Sigmoid colon (tissue), 7 donors: ENCODE data around the gene LATS1. TPM values are rescaled to one million over a fixed set of nuclear protein-coding genes. Genes with fewer than 3 reads are reported as not detected.
A peak's percentile ranks its signal among the peaks of the same experiment; 100 is the strongest.
"Not testable (repeated sequence)": the region's sequence is repeated elsewhere in the genome, so short reads cannot be mapped to it uniquely, and the experiment has no call there.

Experiments used
- DNase-seq: peaks from one replicate; pipeline ENCODE4 v3.0.0-alpha.2; 2019
- H3K27ac ChIP-seq, 4 donors: fragments of 200-600 bp; sonication (generic); one replicate each; pipeline ENCODE4 v1.5.1; 2016 to 2019; ENCODE audit warnings: mild to moderate bottlenecking in 1 of 4
- H3K27me3 ChIP-seq, 3 donors: fragments of 200-600 bp; sonication (generic); one replicate each; pipeline ENCODE4 v1.5.1; 2019; ENCODE audit warnings: mild to moderate bottlenecking in 1 of 3
- H3K36me3 ChIP-seq, 4 donors: fragments of 200-600 bp; sonication (generic); one replicate each; pipeline ENCODE4 v1.5.1; 2016 to 2019
- H3K4me1 ChIP-seq, 4 donors: fragments of 200-600 bp; sonication (generic); one replicate each; pipeline ENCODE4 v1.5.1; 2017 to 2019
- H3K4me3 ChIP-seq, 4 donors: fragments of 200-600 bp; sonication (generic); one replicate each; pipeline ENCODE4 v1.5.1; 2017 to 2019; ENCODE audit warnings: mild to moderate bottlenecking in 2 of 4, moderate library complexity in 1 of 4
- H3K9me3 ChIP-seq, 4 donors: fragments of 200-600 bp in 3 of 4; sonication (generic) in 3 of 4; one replicate each; pipeline versions ENCODE4 v1.5.1 to v1.6.1; 2013 to 2019
- EP300 ChIP-seq, 4 donors: sonication (generic); formaldehyde crosslinking; IDR thresholded peaks; one replicate each; pipeline ENCODE4 v1.6.1; 2017; ENCODE audit warnings: antibody characterized with exemption in 4 of 4
- POLR2A ChIP-seq, 2 donors: fragments of 450-650 bp; IDR thresholded peaks; one replicate each; pipeline ENCODE4 v1.6.1; 2016; ENCODE audit warnings: antibody characterized with exemption in 2 of 2, mild to moderate bottlenecking in 2 of 2, moderate library complexity in 2 of 2
- POLR2AphosphoS5 ChIP-seq, 4 donors: sonication (generic); formaldehyde crosslinking; IDR thresholded peaks; one replicate each; pipeline ENCODE4 v1.6.1; 2017; ENCODE audit warnings: antibody characterized with exemption in 4 of 4
- WGBS, 2 donors: extraction: QIAGEN DNeasy Blood & Tissue Kit; methylation state at CpG; one replicate each; pipeline ENCODE4 v1.1.7; 2013; 5-methylcytosine and 5-hydroxymethylcytosine counted together
- intact Hi-C: fragments of 100-400 bp; cut with DNase I; formaldehyde crosslinking; loops from one replicate; pipeline ENCODE4 v1.15.1; 2023
- polyA plus RNA-seq, 3 donors: library from polyadenylated mRNA; stranded (reverse); fragments of 200-250 nt; gene quantifications; one replicate each; pipeline ENCODE4 v1.2.3, GENCODE V29; 2013
- total RNA-seq, 4 donors: library from RNA; depleted of rRNA; stranded (reverse); fragments of >200 nt; gene quantifications; one replicate each; pipeline ENCODE4 v1.1.0, GENCODE V29; 2016
- TF ChIP-seq, protein P1 (sequence below), 4 experiments: fragments of 450-650 bp in 3 of 4; fragments of 200-600 bp in 1 of 4; IDR thresholded peaks; one replicate each; pipeline ENCODE4 v1.5.1; 2016 to 2019; ENCODE audit warnings: antibody characterized with exemption in 4 of 4, mild to moderate bottlenecking in 3 of 4, moderate library complexity in 2 of 4
- donor health status: healthy with polysubstance abuse.
- donor health status: Bipolar disorder and iron deficiency.
- donor health status: healthy.

Gene LATS1
- total and polyA plus RNA-seq, 7 donors: 3.6 to 31.6 (median 23.8) TPM

GRCh38 chr6:149694921-149695320 is 23.0 kb downstream of the LATS1 start:
- Histone ChIP-seq H3K9me3 (no peaks in the 10 kb centered on the region), H3K4me1 (peaks cover 0 to 10% (median 2%) of the 10 kb centered on the region in 4 donors), H3K36me3 (peaks cover 0 to 49% (median 11%) of the 10 kb centered on the region in 4 donors), H3K27ac (no peak overlapping the region), H3K27me3 (no peaks in the 10 kb centered on the region), H3K4me3 (no peak overlapping the region)
- WGBS, 2 donors: 95% methylated on average over 2 of the region's 2 CpGs
- intact Hi-C loops: no loop called here
- no peak for TF ChIP-seq POLR2A (IDR thresholded peaks at IDR 0.05)
- TF ChIP-seq, protein P1, sequence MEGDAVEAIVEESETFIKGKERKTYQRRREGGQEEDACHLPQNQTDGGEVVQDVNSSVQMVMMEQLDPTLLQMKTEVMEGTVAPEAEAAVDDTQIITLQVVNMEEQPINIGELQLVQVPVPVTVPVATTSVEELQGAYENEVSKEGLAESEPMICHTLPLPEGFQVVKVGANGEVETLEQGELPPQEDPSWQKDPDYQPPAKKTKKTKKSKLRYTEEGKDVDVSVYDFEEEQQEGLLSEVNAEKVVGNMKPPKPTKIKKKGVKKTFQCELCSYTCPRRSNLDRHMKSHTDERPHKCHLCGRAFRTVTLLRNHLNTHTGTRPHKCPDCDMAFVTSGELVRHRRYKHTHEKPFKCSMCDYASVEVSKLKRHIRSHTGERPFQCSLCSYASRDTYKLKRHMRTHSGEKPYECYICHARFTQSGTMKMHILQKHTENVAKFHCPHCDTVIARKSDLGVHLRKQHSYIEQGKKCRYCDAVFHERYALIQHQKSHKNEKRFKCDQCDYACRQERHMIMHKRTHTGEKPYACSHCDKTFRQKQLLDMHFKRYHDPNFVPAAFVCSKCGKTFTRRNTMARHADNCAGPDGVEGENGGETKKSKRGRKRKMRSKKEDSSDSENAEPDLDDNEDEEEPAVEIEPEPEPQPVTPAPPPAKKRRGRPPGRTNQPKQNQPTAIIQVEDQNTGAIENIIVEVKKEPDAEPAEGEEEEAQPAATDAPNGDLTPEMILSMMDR (IDR thresholded peaks at IDR 0.05): no peak
- TF ChIP-seq EP300 (IDR thresholded peaks at IDR 0.05): no peak
- no peak for TF ChIP-seq POLR2AphosphoS5 (IDR thresholded peaks at IDR 0.05)
- no peak for DNase-seq

GRCh38 chr6:149691201-149691600 is 26.7 kb downstream of the LATS1 start:
- WGBS, 2 donors: 96 to 98% methylated on average over 2 of the region's 2 CpGs

DNA sequence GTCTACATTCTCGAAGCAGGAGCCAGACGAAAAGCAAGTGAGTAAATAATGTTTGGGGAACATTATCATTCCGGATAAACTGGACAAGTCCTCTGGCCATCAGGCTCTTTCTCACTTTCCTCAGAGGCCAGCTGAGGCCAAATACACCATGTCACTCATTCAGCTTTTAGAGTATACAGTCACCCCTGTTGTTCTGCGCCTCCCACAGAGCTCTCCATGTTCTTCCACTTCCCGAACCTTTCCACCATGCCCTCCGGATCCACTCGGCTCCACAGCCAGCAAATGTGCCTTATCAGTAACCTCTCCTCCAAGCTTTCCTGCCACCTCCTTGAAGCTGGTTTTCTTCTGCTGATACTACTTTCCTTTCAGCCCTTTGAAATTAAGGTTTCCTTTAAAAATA is 31.7 kb downstream of the LATS1 start:
- no peak for DNase-seq
- H3K4me3 ChIP-seq: no peak overlapping the region
- peaks cover 0 to 52% (median 9%) of the 10 kb centered on the region in 4 donors for H3K36me3 ChIP-seq
- H3K4me1 ChIP-seq: peaks cover 0 to 11% (median 4%) of the 10 kb centered on the region in 4 donors
- H3K9me3 ChIP-seq: no peaks in the 10 kb centered on the region
- TF ChIP-seq POLR2A (IDR thresholded peaks at IDR 0.05) (no peak), EP300 (IDR thresholded peaks at IDR 0.05) (no peak), POLR2AphosphoS5 (IDR thresholded peaks at IDR 0.05) (no peak)
- TF ChIP-seq, protein P1 (IDR thresholded peaks at IDR 0.05): no peak
- H3K27me3 ChIP-seq: no peaks in the 10 kb centered on the region
- intact Hi-C loops: no loop called here
- H3K27ac ChIP-seq: no peak overlapping the region
- 89 to 91% methylated on average over 7 of the region's 7 CpGs for WGBS, 2 donors

More at GRCh38 chr6:149691201-149691600, 26.7 kb downstream of the LATS1 start:
- peaks cover 0 to 54% (median 11%) of the 10 kb centered on the region in 4 donors for H3K36me3 ChIP-seq
- TF ChIP-seq POLR2AphosphoS5 (IDR thresholded peaks at IDR 0.05): no peak
- TF ChIP-seq POLR2A (IDR thresholded peaks at IDR 0.05): no peak
- no peak for TF ChIP-seq EP300 (IDR thresholded peaks at IDR 0.05)
- TF ChIP-seq, protein P1 (IDR thresholded peaks at IDR 0.05): no peak
- intact Hi-C loops: no loop called here
- no peak for DNase-seq
- H3K9me3 ChIP-seq: no peaks in the 10 kb centered on the region
- H3K4me3 ChIP-seq: no peak overlapping the region
- H3K4me1 ChIP-seq: no peaks in the 10 kb centered on the region
- H3K27ac ChIP-seq: no peak overlapping the region
- no peaks in the 10 kb centered on the region for H3K27me3 ChIP-seq

DNA sequence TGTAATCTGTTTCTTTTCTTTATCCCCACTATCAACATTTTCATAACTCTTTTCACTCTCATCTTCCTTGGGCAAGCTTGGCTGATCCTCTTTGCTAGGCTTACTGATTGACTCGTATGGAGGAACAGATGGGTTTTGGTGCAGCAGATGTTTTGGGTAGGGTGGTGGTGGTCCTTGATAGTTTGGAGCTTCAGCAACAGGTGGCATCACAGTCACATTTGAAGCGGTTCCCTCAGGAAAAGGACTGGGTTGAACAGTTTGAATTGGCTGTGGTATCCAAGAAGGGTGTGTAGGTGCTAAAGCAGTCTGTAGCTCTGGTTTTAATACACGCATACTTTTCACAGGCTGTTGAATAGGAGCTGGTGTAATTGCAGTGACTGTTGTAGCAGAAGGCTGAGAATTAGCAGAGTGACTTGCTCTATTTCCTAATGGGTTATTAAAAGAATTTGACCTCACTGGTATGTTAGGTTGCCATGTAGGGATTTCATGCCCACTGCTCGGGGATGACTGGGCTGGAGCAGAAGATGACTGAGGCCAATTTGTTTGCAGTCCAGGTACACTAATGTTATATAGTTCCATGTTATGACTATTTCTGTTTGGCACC is 34.5 kb downstream of the LATS1 start:
- TF ChIP-seq POLR2AphosphoS5 (IDR thresholded peaks at IDR 0.05) (no peak), POLR2A (IDR thresholded peaks at IDR 0.05) (no peak), EP300 (IDR thresholded peaks at IDR 0.05) (no peak)
- TF ChIP-seq, protein P1 (IDR thresholded peaks at IDR 0.05): no peak
- 96 to 97% methylated on average over 4 of the region's 4 CpGs for WGBS, 2 donors
- H3K27ac ChIP-seq: peak overlapping the region in 1 of 4 donors; percentile 38

GRCh38 chr6:149681845-149682244 is 36.1 kb downstream of the LATS1 start:
- DNase-seq, H3K9me3 ChIP-seq, H3K27ac ChIP-seq, H3K27me3 ChIP-seq, intact Hi-C loops, H3K4me3 ChIP-seq: not testable (repeated sequence)
- Histone ChIP-seq H3K4me1 (peaks cover 0 to 22% (median 4%) of the 10 kb centered on the region in 4 donors), H3K36me3 (peaks cover 0 to 46% (median 9%) of the 10 kb centered on the region in 4 donors)
- WGBS, 2 donors: 97 to 98% methylated on average over 14 of the region's 14 CpGs

More for the DNA sequence above, 34.5 kb downstream of the LATS1 start:
- Histone ChIP-seq H3K36me3 (peaks cover 0 to 47% (median 9%) of the 10 kb centered on the region in 4 donors), H3K4me1 (peaks cover 0 to 22% (median 4%) of the 10 kb centered on the region in 4 donors), H3K4me3 (no peak overlapping the region), H3K27me3 (no peaks in the 10 kb centered on the region), H3K9me3 (no peaks in the 10 kb centered on the region)
- no peak for DNase-seq
- intact Hi-C loops: no loop called here
